ENCODE measurements around the gene ADAMTS4.
A peak's percentile ranks its signal among the peaks of the same experiment; 100 is the strongest.

The ADAMTS4 gene

GRCh38 chr1:161153176-161153575, 45.7 kb downstream of the ADAMTS4 start:
- DNase-seq (ENCODE audit: low spot score): no peak
- TF ChIP-seq, protein P1, sequence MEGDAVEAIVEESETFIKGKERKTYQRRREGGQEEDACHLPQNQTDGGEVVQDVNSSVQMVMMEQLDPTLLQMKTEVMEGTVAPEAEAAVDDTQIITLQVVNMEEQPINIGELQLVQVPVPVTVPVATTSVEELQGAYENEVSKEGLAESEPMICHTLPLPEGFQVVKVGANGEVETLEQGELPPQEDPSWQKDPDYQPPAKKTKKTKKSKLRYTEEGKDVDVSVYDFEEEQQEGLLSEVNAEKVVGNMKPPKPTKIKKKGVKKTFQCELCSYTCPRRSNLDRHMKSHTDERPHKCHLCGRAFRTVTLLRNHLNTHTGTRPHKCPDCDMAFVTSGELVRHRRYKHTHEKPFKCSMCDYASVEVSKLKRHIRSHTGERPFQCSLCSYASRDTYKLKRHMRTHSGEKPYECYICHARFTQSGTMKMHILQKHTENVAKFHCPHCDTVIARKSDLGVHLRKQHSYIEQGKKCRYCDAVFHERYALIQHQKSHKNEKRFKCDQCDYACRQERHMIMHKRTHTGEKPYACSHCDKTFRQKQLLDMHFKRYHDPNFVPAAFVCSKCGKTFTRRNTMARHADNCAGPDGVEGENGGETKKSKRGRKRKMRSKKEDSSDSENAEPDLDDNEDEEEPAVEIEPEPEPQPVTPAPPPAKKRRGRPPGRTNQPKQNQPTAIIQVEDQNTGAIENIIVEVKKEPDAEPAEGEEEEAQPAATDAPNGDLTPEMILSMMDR (IDR thresholded peaks at IDR 0.05; ENCODE audit: extremely low read depth, insufficient read depth, missing control alignments): no peak
- in situ Hi-C loops (cut with MboI; ENCODE audit: low pct_unique_long_range_greater_than_20kb, low sequenced_read_pairs, unreplicated experiment): no loop called here

DNA sequence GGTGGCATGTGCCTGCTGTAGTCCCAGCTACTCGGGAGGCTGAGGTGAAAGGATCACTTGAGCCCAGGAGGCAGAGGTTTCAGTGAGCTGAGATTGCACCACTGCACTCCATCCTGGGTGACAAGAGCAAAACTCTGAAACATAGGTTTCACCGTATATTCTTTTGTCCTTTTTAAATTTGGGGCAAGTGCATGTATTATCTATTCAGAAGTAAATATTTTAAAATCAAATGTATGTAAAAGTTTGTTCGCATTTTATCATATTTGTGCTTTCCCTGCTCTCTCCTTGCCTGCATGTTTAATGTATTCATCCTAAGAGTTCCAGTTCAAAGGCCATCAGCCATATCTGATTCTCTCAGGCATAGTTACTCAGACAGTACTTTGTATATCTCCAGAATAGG, 53.0 kb downstream of the ADAMTS4 start:
- in situ Hi-C loops (cut with MboI; ENCODE audit: low pct_unique_long_range_greater_than_20kb, low sequenced_read_pairs, unreplicated experiment): no loop called here
- TF ChIP-seq, protein P1 (IDR thresholded peaks at IDR 0.05; ENCODE audit: extremely low read depth, insufficient read depth, missing control alignments): no peak
- no peak for DNase-seq (ENCODE audit: low spot score)

DNA sequence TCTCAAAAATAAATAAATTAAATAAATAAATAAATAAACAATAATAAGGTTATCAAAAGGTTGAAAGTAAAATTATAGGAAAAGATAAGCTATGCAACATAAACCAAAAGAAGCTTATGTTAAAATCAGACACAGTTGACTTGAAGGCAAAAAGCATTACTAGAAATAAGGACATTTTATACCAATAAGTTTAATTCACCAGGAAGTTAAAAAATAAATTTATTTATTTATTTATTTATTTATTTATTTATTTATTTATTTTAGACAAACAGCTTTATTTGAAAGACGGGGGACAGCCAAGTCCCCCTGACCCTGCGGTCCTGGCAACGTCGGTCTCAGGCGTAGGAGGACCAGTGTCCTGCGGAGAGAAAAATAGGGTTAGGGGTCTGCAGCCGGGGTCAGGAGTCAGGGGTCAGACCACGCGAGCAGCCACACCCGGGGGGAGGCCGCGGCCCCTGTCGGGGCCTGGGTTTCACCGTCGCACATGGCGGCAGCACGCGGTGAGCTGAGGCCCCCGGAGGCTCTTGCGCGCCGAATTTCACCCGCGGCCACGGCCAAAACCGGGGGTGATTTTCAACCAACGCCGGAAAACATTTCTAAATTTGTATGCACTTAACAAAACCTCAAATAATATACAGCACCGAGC, 58.0 kb downstream of the ADAMTS4 start:
- TF ChIP-seq, protein P1 (IDR thresholded peaks at IDR 0.05; ENCODE audit: extremely low read depth, insufficient read depth, missing control alignments): no peak
- DNase-seq (ENCODE audit: low spot score): no peak
- in situ Hi-C loops (cut with MboI; ENCODE audit: low pct_unique_long_range_greater_than_20kb, low sequenced_read_pairs, unreplicated experiment): no loop called here

- DNase-seq (ENCODE audit: low spot score): peak; percentile 54
- TF ChIP-seq, protein P1 (IDR thresholded peaks at IDR 0.05; ENCODE audit: extremely low read depth, insufficient read depth, missing control alignments): peak; percentile 34
- in situ Hi-C loops (cut with MboI; ENCODE audit: low pct_unique_long_range_greater_than_20kb, low sequenced_read_pairs, unreplicated experiment): no loop called here
These were observed 59.1 kb downstream of the ADAMTS4 start for GRCh38 chr1:161139766-161140165.

DNA sequence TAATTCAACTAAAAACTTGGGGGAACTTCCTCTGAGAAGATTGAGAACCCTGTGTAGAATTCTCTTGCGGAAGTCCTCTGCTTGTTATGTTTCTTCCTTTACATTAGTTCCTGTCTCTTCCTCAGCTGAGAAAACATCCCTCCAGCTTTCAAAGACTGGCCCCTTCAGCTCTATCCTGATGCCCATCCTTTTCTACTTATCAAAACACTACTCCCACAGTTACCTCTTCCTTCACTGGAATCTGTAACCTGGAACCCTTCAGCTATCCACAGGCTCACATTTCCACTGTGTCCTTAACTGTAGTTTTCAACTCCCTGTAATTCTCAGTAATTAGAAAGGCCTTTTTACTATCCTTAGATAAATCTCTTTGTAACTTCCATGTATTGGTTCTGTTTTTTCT, 60.4 kb downstream of the ADAMTS4 start:
- in situ Hi-C loops (cut with MboI; ENCODE audit: low pct_unique_long_range_greater_than_20kb, low sequenced_read_pairs, unreplicated experiment): no loop called here
- TF ChIP-seq, protein P1 (IDR thresholded peaks at IDR 0.05; ENCODE audit: extremely low read depth, insufficient read depth, missing control alignments): no peak
- no peak for DNase-seq (ENCODE audit: low spot score)

DNA sequence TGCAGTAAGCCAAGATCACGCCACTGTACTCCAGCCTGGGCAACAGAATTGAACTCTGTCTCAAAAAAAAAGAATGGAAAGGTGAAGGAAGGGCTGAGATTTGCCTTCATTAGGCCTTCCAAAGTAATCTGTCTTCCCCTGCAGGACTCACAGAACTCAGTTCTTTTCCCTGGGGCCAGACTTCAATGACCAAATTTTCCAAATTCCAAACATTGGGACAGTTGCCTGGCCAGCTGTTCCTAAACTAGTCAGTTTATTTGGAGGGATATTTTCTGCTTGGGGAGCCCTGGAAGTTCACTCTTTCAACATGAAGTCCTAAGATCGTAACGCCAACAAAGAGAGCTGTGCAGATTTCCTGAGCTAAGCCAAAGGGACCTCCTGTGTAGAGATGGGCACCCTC, 61.0 kb downstream of the ADAMTS4 start:
- TF ChIP-seq, protein P1 (IDR thresholded peaks at IDR 0.05; ENCODE audit: extremely low read depth, insufficient read depth, missing control alignments): no peak
- no peak for DNase-seq (ENCODE audit: low spot score)
- in situ Hi-C loops (cut with MboI; ENCODE audit: low pct_unique_long_range_greater_than_20kb, low sequenced_read_pairs, unreplicated experiment): no loop called here
